Stimulated activated CD4-positive, alpha-beta T cell treated with anti-CD3 and anti-CD28 coated beads, Interleukin-4, amount 100 ng/mL, for 48 hours (primary cell): ENCODE measurements around the gene GANAB.
"Not testable (repeated sequence)": the region's sequence is repeated elsewhere in the genome, so short reads cannot be mapped to it uniquely, and the experiment has no call there.

Experiments
- DNase-seq, 2 donors: peaks; one replicate each; pipeline ENCODE4 v3.0.0-alpha.2; 2020; ENCODE audit warnings: low read depth in 2 of 2

GANAB gene

DNA sequence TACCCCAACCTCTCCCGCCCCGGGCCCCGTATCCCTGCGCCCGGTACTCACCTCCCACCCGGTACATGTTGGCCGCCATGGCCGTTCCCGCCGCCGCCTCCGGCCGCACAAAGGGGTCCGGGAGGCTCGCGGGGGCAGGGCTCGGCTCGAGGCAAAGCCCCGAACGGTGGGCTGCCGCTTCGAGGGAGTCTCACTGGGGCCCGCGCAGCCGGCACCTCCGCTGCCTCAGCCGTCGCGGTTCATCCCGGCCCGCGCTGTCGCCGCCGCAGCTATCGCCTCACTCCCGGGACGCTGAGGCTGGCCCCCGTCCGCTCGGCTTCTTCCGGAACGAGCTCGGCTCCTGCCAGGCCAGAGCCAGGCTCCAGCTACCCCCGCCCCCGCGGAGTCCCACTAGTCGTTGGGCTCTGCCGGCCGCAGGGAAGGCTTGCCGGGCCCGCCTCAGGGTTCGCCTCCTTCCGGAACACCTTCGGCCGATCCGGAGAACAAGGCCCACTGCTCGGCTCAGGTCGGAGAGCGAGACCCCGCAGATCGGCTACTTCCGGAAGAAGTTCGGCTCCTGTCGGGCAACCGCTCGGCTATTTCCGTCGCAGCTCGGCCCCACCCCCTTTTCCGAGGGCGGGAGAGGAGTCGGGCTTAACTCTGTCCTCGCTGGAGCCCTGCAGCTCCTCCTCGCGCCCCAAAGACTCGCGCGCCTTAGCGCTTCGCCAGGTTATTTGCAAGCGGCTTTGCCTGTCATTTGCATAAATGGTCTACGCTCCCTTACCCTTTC is 44.9 kb downstream of the GANAB start, which contains the start of gene MTA2:
Gene MTA2, minus strand, starts transcription at position 494 of the 769 bp plus-strand sequence. Its CDS starts 415 bp downstream, at position 79.
- peak; percentile 99 for DNase-seq

DNA sequence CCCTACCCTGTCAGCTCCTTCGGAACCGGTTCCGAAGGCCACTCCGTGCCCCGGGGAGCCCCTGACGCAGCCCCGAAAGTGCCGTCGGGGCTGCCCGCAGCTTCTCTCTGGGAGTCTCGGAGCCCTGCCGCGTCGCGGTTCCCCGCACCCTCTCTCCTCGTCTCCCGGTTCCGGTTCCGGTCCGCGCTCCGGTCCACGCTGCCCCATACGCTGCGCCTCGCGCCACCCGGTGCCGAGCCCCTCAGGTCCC is 45.4 kb downstream of the GANAB start:
- no peak for DNase-seq

DNA sequence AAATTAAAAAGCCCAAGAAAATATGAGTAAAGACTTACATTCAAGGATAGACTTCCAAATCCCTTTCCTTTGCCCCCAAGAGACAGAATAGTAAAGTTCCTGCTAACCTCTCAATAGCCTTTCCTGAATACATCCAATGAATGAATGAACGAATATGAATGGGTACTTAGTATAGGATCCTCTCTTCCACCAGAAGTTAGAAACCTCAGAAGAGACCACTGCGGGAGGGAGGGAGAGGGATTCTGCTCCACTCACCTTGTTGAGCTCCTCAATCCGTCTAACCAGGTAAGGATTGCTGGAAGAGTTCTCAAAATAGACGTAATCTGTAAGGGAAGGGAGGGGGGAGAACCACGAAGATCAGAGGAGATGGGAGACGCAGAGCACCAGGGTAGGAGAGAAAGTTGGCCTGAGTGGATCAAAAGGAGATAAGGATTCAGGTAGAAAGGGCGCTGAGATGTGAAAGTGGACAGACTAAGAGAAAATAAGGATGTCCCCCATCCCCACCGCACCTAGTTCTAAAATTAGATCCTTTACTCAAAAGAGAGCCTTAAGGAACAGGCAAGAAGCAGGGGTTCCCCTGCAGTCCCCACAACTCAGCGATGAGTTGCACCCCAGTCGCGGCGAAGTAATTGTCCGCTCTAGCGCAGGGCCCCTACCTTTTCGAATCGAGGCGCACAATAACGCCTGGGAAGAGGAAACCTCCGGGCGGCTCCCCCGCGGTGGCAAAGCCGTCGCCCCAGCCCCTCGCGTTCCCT is 45.9 kb downstream of the GANAB start:
- no peak for DNase-seq

DNA sequence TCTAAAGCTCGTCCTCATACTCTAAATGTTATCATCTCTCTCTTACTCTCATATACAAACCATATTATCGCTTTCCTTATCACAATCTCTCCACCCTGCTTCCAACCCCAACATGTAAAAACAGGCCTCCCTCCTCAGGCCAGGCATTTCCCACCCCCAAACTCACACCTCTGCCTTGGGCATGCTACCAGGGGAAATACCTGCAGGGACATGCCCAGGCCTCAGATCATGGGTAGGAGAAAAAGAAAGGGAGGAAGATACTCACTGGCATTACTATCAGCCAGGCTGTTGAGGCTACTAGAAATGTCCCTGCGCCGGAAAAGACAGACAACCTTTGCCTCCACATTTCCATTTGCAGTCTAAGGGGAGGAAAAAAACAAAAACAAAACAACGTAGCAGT is 46.5 kb downstream of the GANAB start:
- no peak for DNase-seq

DNA sequence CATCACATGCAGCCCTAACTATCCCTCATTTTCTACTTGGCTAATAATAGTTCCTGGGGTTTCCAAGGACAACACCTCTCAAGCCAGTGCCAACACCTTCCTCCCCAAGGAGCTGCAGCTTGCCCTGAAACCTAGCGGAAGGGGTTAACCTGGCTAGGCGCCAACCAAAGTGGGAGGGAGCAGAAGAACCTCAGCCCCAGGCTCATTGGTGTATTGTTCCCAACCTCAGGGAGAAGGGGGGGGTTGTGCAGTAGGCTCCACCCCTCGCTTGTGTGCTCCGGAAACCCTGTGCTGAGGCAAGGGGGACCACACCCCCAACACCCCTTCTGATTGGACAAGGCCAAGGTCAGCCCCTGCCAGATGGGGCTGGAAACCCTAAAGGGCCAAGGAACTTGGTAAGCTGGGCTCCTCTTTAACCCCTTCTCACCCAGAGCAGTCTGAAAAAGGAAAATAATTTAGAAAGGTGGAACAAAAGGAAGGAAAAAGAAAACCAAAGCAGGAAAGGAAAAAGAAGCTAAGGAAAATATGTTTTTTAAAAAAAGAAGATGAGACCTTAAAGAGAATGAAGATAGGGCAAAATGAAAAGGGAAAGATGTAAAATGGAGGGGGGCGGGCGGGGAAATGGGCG is 47.2 kb downstream of the GANAB start:
- DNase-seq, result peak; percentile 93 to 95

DNA sequence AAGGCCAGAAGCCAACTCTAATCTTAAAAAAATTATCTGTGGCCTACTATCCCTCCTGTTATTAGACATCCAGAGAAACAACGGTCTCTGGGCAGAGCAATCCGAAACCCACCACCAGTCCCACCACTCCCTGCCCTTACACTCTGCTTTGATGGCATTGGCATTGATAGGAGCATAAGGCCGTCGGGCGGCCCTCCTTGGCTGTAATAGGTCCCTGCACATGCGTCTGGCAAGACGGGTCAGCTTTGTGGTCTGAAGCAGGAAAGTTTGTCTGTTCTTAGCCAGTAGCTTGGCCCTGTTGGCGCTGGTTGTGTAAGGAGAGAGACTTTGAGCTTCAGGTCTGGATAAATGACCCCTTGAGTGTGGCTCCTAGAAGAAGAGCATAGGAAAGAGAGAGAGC is 51.3 kb downstream of the GANAB start:
- DNase-seq, result no peak

DNA sequence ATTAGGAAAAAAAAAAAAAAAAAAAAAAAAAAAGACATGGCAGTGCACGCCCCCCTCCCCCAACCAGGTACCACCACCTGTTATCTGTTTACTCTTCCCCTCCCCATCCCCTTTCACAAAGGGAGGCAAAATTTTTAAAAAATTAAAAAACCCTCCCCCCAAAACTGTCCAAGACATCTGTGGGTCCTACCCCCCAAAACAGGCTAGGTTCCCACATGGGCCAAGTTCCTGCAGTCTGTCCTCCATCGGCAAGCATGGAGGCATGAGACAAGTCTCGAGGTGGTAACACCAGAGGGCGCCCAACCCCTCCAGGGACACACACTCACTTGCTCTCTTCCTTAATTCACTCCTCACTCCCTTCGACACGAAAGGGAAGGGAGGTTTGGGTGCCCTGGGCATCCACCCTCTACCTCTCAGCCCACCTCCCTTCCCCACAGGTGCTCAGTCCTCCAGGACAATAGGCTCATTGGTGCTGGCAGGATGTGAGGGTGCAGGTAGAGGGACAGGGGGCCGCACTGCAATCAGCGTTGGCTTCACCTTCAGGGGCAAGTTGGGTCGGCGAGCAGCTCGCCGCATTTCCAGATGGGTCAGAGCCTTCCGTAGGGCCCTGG is 52.9 kb downstream of the GANAB start:
- DNase-seq, result peak; percentile 68 to 74

DNA sequence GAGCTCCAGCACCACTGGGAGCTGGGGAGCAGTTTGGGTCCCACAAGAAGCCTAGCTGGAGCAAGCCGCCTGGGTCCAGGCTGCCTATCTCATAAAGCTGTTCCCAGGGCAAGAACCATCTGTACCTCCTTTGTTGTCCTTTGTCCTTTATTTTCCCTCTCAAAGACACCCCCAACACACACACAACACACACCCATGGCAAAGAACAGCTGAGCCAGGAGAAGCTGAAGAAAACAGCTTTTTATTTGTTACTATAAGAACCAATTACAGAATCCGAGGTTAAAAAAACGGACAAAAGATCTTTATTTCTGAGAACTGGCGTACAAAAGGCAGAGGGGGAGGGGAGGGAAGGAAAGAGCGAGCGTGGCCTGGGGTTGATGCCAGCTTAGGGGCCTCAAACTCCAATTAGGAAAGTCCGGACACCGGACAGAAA is 53.4 kb downstream of the GANAB start:
- no peak for DNase-seq

DNA sequence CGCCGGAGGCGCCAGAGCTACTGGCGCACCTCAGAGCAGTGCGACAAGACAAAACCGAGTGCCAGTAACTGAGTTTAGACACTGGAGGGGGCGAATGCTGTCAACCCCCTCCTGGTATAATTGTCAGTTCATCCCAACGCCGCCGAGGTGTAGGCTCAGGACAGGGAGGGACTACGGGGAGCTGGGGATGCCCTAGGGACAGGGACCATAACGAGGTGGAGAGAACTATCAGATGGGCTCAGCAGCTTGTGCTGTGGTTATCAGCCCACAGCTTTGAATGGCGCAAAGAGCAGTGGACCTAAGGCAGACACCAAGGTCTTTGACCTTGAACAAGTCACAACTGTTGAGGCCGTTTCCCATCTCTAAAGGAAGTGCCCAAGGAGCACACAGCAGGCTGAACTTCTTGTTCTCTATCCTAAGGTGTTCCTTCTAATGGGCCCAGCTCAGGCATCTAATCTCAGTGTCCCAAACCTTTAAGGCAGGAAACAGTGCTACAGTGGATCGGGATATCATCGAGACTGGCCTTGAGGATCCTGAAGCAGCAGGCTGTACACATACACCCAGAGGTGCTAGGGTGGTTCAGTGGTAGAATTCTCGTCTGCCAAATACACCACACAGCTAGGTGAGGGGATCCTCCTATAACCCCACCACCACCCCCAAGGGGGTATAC is 54.1 kb downstream of the GANAB start:
- DNase-seq, result no peak

DNA sequence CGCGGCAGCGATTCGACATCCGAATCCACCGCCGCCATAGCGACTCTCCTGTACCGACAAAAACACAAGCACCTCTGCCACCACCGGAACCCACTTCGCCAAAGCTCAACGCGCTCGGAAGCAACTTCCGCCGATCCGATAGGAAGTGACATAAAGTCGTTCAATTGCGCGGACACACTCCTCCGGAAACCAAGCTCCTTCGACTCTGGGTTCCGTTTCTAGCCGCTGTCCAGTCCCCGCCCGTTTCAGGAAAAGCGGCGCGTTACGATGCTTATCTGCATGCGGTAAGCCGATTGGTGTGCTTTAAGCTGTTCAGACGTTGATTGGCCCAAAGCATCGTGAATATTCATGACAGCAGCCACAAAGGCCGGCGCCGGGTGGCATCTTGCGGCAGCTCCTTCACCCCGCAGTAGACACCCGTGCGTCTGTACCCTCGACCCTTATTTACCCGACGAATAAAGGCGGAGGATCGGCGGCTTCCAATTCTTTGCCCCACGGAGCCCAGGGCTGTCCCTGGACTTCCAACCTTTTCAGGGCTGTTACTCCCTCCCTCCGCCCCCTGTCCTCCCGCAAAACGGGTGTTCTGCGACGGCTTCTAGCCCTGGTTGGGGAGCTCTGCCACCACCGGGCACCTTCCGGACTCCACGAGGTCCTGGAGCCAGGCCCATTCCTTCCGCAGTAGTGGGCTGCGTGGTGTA is 54.8 kb downstream of the GANAB start, which contains the start of gene TUT1:
Gene TUT1, minus strand, starts transcription at position 76 of the 698 bp plus-strand sequence. Its CDS starts 38 bp downstream, at position 38.
- DNase-seq, result peak; percentile 89 to 92

DNA sequence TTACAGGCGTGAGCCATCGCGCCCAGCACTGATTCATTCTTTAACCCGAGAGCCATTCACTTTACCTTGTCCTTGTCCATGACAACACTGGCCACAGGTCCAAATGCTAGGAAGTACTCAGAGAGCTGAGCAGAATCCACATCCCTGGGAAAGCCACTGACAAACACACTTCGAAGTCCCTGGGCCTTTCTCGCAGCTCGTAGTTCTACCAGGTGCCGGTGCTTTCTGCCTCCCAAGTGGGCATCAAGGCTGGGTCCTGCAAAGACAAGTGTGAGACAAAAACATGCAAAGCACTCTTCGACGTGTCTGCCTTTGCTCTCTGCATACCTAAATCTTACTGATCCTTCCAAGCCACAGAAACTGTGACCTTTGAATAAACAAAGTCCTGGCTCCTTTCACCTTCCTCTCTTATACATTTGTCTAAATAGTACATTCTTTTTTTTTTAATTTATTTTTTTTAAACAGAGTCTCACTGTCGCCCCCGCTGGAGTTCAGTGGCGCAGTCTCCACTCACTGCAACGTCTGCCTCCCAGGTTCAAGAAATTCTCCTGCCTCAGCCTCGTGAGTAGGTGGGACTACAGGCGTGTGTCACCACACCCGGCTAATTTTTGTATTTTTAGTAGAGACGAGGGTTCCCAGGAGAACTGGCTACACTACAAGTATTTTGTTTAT is 57.3 kb downstream of the GANAB start:
- no peak for DNase-seq

DNA sequence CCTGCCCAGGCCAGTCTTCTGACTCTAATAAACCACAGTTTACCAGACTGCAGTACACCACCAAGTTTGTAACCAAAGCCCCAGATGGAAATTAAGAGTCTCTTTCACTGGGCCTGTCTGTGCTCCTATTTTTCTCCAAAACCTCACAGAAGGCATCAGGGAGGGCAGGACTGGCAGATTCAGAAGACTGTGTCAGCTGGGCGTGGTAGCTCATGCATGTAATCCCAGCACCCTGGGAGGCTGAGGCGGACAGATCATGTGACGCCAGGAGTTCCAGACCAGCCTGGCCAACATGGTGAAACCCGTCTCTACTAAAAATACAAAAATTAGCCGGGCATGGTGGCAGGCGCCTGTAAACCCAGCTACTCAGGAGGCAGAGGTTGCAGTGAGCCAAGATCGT is 61.1 kb downstream of the GANAB start:
- DNase-seq, result not testable (repeated sequence)

DNA sequence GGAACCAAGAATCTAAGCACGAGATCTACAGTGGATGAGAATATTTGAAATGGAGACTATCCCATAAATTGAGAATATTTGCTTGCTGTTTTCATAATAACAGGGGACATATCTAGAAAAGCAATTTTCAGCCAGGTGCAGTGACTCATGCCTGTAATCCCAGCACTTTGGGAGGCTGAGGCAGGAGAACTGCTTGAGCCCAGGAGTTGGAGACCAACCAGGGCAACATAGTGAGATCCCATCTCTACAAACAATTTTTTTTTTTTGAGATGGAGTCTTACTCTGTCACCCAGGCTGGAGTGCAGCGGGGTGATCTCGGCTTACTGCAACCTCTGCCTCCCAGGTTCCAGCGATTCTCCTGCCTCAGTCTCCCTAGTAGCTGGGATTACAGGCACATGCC is 64.7 kb downstream of the GANAB start:
- not testable (repeated sequence) for DNase-seq

DNA sequence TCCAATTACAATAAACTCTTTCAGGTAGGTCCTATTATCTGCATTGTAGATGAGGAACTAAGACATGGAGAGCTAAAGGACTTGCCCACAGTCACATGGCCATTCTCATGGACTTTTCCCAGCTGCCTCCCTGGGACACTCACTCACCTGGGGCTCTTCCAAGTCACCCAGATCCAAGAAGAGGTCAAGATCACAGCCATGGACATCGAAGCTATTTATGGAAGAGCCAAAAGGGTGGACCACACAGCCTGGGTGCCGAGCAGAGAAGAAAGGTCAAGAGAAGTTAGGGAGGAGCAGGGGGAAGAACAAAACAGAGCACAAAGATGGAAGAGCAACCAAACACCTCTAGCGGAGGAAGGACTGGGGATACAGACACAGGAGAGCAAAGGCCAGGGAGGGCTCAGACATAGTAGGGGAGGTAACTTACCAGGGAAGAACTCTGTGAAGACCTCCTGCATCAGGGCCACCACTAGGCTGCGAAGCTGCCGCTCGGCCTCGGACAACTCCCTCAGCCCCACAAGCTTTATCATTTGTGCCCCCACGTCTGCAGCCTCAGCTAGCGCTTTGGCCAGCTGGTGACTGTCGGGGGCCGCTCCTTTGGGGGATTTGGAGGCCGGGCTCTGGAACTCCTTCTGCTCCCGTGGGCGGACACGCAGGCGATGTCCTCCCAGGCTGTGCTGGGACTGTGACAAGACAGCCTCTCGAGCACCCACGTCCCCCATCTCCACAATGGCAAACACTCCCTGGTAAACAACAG is 65.3 kb downstream of the GANAB start:
- no peak for DNase-seq

DNA sequence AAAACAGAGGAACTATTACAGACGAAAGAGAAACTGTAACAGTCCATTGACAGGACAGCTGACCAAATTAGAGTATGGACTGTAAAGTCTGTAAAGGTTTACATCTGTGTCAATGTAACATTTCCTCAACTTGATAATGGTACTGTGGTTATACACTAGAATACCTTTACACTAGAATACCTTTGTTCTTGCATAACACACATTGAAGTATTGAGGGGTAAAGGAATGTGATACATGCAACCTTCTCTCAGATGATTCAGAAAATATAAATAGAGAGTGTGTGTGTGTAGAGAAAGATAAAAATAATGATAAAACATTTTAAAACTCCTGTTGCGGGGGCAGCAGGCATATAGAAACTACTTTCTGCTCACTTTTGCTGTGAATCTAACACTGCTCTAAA is 67.2 kb downstream of the GANAB start:
- DNase-seq, result no peak

DNA sequence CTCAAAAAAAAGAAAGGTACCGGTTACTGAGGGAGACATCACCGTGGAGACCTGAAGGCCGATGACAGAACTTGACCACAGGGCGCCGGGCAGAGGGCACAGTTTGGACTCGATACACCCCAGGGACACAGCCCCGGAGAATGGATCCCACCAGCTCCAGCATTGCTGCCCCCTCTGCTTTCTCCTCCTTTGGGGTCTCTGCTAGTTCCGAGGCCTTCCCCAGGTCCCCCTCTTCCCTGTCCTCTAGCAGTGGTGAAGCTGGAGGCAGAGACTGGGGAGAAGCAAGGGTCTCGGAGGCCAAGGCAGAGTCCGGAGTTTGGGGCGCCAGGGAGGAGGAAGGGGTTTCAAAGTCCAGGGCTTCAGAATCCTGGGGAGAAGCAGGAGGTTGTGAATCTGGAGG is 67.9 kb downstream of the GANAB start:
- DNase-seq, result no peak

DNA sequence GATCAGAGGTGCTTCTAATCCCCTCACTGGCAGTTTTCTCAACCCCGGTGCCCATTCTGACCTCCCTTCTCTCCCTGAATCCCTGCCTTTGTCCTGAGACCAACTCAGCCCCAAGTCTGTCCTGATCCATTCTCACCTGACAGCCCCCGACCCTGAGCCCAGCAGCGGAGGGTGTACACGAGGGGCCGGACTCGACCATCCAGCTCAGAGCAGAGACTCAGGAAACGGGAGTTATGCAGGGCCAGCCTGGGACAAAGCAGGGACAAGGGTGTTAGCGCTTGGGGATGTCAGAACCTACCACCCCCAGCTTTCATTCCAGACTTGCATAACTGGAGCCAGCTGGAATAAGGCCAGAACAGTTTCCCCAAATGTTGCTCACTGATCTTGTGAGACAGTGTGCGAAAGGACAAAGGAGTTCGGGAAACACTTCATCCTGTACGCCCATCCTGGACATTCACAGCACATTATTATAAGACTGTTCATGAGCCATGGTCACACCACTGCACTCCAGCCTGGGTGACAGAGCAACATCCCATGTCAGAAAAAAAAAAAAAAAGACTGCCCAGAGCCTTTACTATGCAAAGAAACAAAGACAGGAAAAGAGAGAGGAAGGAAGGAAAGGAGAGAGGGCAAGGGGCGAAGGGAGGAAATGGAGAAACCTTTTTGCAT is 69.2 kb downstream of the GANAB start:
- DNase-seq, result no peak

DNA sequence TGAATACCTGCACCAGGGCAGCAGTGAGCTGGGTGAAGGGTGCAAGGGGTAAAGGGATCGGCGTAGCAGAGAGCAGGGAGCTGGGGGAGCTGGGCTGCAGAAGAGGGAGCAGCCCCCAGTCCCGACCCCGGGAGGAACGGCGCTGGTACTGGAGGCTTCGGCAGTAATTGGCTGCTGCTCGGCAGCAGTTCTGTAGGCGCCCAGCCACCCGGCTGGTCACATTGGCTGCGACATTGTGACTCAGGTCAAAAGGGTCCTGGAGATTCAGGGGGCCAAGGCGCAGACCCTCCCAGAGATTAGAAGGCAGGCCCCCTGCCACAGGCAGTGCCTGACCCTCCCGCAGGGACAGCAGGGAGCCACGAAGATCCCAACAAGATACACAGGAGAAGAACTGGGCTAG is 70.6 kb downstream of the GANAB start:
- DNase-seq, result no peak

DNA sequence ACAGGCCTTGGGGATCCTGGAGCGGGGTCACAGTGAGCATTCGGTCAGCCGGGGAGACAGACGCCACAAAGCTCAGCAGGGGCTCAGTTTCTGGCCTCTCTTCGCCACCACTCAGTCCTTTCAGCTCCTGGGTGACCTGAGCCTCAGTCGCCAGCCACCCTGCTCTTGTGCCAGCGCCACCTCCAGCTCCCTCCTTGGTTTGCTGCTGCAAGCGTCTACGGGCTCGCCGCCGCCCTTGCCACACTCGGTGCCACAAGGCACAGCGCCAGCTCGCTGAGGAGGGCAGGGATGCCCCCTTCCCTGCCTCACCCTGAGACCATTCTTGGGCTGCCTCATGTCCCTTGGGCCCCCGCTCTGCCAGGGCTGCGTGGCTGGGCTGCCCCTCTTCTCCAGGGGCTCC is 71.3 kb downstream of the GANAB start:
- no peak for DNase-seq
